Neuron (in vitro differentiated cells): ENCODE results near the gene MTG2.

Experiments used
- H2AFZ ChIP-seq: one replicate; pipeline ENCODE4 v1.6.1; 2013; ENCODE audit warnings: low read depth, mild to moderate bottlenecking, inconsistent platforms, low read length, moderate library complexity
- H3K27me3 ChIP-seq: one replicate; pipeline ENCODE4 v1.6.1; 2013; ENCODE audit warnings: low read length; ENCODE audit not compliant: insufficient read depth
- H3K36me3 ChIP-seq: one replicate; pipeline ENCODE4 v1.6.1; 2013; ENCODE audit warnings: low read length; ENCODE audit not compliant: insufficient read depth
- H3K4me1 ChIP-seq: one replicate; pipeline ENCODE4 v1.6.1; 2013; ENCODE audit warnings: low read length; ENCODE audit not compliant: insufficient read depth
- H3K4me3 ChIP-seq: 2 replicates; pipeline ENCODE4 v1.5.1; 2013; ENCODE audit warnings: mild to moderate bottlenecking, low read length, moderate library complexity
- H3K9me3 ChIP-seq: one replicate; pipeline ENCODE4 v1.6.1; 2013; ENCODE audit warnings: low read length

MTG2 gene

GRCh38 chr20:62230696-62231095 lies 47.9 kb downstream of the MTG2 start:
- H3K36me3 ChIP-seq, result no peaks in the 10 kb centered on the region
- H3K4me1 ChIP-seq, result peaks cover 16% of the 10 kb centered on the region
- no peaks in the 10 kb centered on the region for H3K9me3 ChIP-seq
- no peak overlapping the region for H3K4me3 ChIP-seq
- no peak overlapping the region for H2AFZ ChIP-seq
- H3K27me3 ChIP-seq, result peaks cover 8% of the 10 kb centered on the region

- no peak overlapping the region for H2AFZ ChIP-seq
These were observed 48.5 kb downstream of the MTG2 start for GRCh38 chr20:62231292-62231691.

GRCh38 chr20:62232194-62232593 lies 49.4 kb downstream of the MTG2 start:
- no peak overlapping the region for H3K4me3 ChIP-seq

More at GRCh38 chr20:62231292-62231691, 48.5 kb downstream of the MTG2 start:
- Histone ChIP-seq H3K4me1 (peaks cover 22% of the 10 kb centered on the region), H3K36me3 (no peaks in the 10 kb centered on the region), H3K27me3 (peaks cover 2% of the 10 kb centered on the region), H3K4me3 (no peak overlapping the region), H3K9me3 (no peaks in the 10 kb centered on the region)

GRCh38 chr20:62232770-62233645 lies 50.2 kb downstream of the MTG2 start:
- Histone ChIP-seq H3K27me3 (no peaks in the 10 kb centered on the region), H3K4me1 (peaks cover 37% of the 10 kb centered on the region), H3K9me3 (no peaks in the 10 kb centered on the region), H3K4me3 (no peak overlapping the region), H2AFZ (no peak overlapping the region), H3K36me3 (no peaks in the 10 kb centered on the region)

More at GRCh38 chr20:62232194-62232593, 49.4 kb downstream of the MTG2 start:
- Histone ChIP-seq H3K36me3 (no peaks in the 10 kb centered on the region), H2AFZ (no peak overlapping the region), H3K4me1 (peaks cover 30% of the 10 kb centered on the region), H3K9me3 (no peaks in the 10 kb centered on the region), H3K27me3 (no peaks in the 10 kb centered on the region)

GRCh38 chr20:62233684-62234083 lies 50.9 kb downstream of the MTG2 start:
- no peak overlapping the region for H2AFZ ChIP-seq
- H3K27me3 ChIP-seq, result no peaks in the 10 kb centered on the region
- H3K4me3 ChIP-seq, result no peak overlapping the region
- H3K4me1 ChIP-seq, result peaks cover 37% of the 10 kb centered on the region
- H3K9me3 ChIP-seq, result no peaks in the 10 kb centered on the region
- no peaks in the 10 kb centered on the region for H3K36me3 ChIP-seq

- Histone ChIP-seq H3K9me3 (no peaks in the 10 kb centered on the region), H3K27me3 (no peaks in the 10 kb centered on the region), H2AFZ (no peak overlapping the region), H3K4me1 (peaks cover 39% of the 10 kb centered on the region), H3K4me3 (no peak overlapping the region), H3K36me3 (no peaks in the 10 kb centered on the region)
These were observed 51.5 kb downstream of the MTG2 start for GRCh38 chr20:62234339-62234738.

- no peaks in the 10 kb centered on the region for H3K9me3 ChIP-seq
- H3K27me3 ChIP-seq, result no peaks in the 10 kb centered on the region
- no peaks in the 10 kb centered on the region for H3K36me3 ChIP-seq
- no peak overlapping the region for H2AFZ ChIP-seq
- H3K4me1 ChIP-seq, result peaks cover 42% of the 10 kb centered on the region
- H3K4me3 ChIP-seq, result no peak overlapping the region
These were observed 52.4 kb downstream of the MTG2 start for GRCh38 chr20:62235001-62235776.

- H3K4me1 ChIP-seq, result peaks cover 42% of the 10 kb centered on the region
- H3K4me3 ChIP-seq, result no peak overlapping the region
- no peaks in the 10 kb centered on the region for H3K9me3 ChIP-seq
- peaks cover 1% of the 10 kb centered on the region for H3K36me3 ChIP-seq
- no peak overlapping the region for H2AFZ ChIP-seq
- no peaks in the 10 kb centered on the region for H3K27me3 ChIP-seq
These were observed 52.9 kb downstream of the MTG2 start for GRCh38 chr20:62235777-62236157.

GRCh38 chr20:62236200-62236599 lies 53.4 kb downstream of the MTG2 start:
- H2AFZ ChIP-seq, result no peak overlapping the region
- peaks cover 2% of the 10 kb centered on the region for H3K36me3 ChIP-seq
- no peaks in the 10 kb centered on the region for H3K9me3 ChIP-seq
- H3K27me3 ChIP-seq, result no peaks in the 10 kb centered on the region
- H3K4me1 ChIP-seq, result peaks cover 42% of the 10 kb centered on the region
- H3K4me3 ChIP-seq, result no peak overlapping the region

GRCh38 chr20:62236766-62237513 lies 54.1 kb downstream of the MTG2 start:
- Histone ChIP-seq H3K4me3 (peak overlapping the region; percentile 0), H2AFZ (no peak overlapping the region), H3K36me3 (peaks cover 4% of the 10 kb centered on the region), H3K9me3 (no peaks in the 10 kb centered on the region), H3K27me3 (no peaks in the 10 kb centered on the region), H3K4me1 (peaks cover 42% of the 10 kb centered on the region)

GRCh38 chr20:62237514-62237800 lies 54.6 kb downstream of the MTG2 start:
- Histone ChIP-seq H3K27me3 (no peaks in the 10 kb centered on the region), H3K4me1 (peaks cover 42% of the 10 kb centered on the region), H3K36me3 (peaks cover 8% of the 10 kb centered on the region), H2AFZ (no peak overlapping the region), H3K4me3 (peak overlapping the region; percentile 48), H3K9me3 (no peaks in the 10 kb centered on the region)

- no peaks in the 10 kb centered on the region for H3K27me3 ChIP-seq
- peaks cover 43% of the 10 kb centered on the region for H3K4me1 ChIP-seq
- H3K36me3 ChIP-seq, result peaks cover 11% of the 10 kb centered on the region
- H2AFZ ChIP-seq, result no peak within 1 kb of the TSS
- H3K9me3 ChIP-seq, result no peaks in the 10 kb centered on the region
- peak within 1 kb of the TSS; percentile 85 for H3K4me3 ChIP-seq
These were observed 55.2 kb downstream of the MTG2 start, which contains the start of gene OSBPL2 for GRCh38 chr20:62237801-62238568. OSBPL2 (plus strand) TSS chr20:62238521; CDS start chr20:62256185, 17,664 bp downstream.
